IMR-90 (cell line): Measurements from ENCODE around the gene TBCA. TPM values are rescaled to one million over a fixed set of nuclear protein-coding genes. Genes with fewer than 3 reads are reported as not detected.

ENCODE experiments used
- ATAC-seq: fragments of 200-7000 bp; cut with Tn5 transposase; 2 replicates; pipeline ENCODE4 v1.9.1; 2020; ENCODE audit warnings: low read depth, mild to moderate bottlenecking, moderate library complexity
- BruUV-seq: library from RNA; stranded (reverse); fragments of 400-500 nt; replicated peaks from 2 replicates; lab custom pipeline; 2021; lab: Mats Ljungman, UMichigan
- CTCF ChIA-PET: fragments of 300-600 bp; formaldehyde crosslinking; extraction: SDS; loops from one replicate; lab custom pipeline; 2021; ENCODE audit warnings: antibody characterized with exemption; lab: Yijun Ruan, JAX
- POLR2A ChIA-PET: fragments of 300-600 bp; sonication (Branson Sonifier 250); formaldehyde crosslinking; loops from one replicate; lab custom pipeline; 2022; ENCODE audit warnings: antibody characterized with exemption; ENCODE audit not compliant: unreplicated experiment; lab: Charles Lee
- DNase-seq: peaks from one replicate; pipeline ENCODE4 v3.0.0; 2013
- H2AFZ ChIP-seq: replicated peaks from 2 replicates; pipeline ENCODE3; 2013; ENCODE audit warnings: low read length, mild to moderate bottlenecking; ENCODE audit not compliant: poor library complexity
- H2AK5ac ChIP-seq: 2 replicates; pipeline ENCODE4 v1.6.1; 2013; ENCODE audit warnings: low read depth, low read length, inconsistent platforms
- H2AK9ac ChIP-seq: replicated peaks from 2 replicates; pipeline ENCODE3; 2013; ENCODE audit warnings: mild to moderate bottlenecking, low read depth, low read length, moderate library complexity; ENCODE audit not compliant: poor library complexity
- H2BK120ac ChIP-seq: 2 replicates; pipeline ENCODE4 v1.6.1; 2013; ENCODE audit warnings: low read depth, low read length, inconsistent platforms
- H2BK15ac ChIP-seq: 3 replicates; pipeline ENCODE4 v1.6.1; 2013; ENCODE audit warnings: low read depth, low read length, inconsistent platforms
- H2BK20ac ChIP-seq: 2 replicates; pipeline ENCODE4 v1.6.1; 2013; ENCODE audit warnings: low read depth, mild to moderate bottlenecking, inconsistent platforms, low read length, moderate library complexity
- H2BK5ac ChIP-seq: 2 replicates; pipeline ENCODE4 v1.6.1; 2013; ENCODE audit warnings: mild to moderate bottlenecking, low read depth, low read length, inconsistent platforms; ENCODE audit not compliant: poor library complexity, severe bottlenecking
- H3K14ac ChIP-seq: replicated peaks from 2 replicates; pipeline ENCODE4 v1.6.1; 2013; ENCODE audit warnings: low read depth, low read length, inconsistent platforms
- H3K18ac ChIP-seq: 2 replicates; pipeline ENCODE4 v1.6.1; 2013; ENCODE audit warnings: low read depth, low read length, control low read depth
- H3K23ac ChIP-seq: 2 replicates; pipeline ENCODE4 v1.6.1; 2013; ENCODE audit warnings: low read depth, low read length, inconsistent platforms
- H3K27ac ChIP-seq: 2 replicates; pipeline ENCODE4 v1.5.1; 2013; ENCODE audit warnings: mild to moderate bottlenecking, control low read depth, low read length; ENCODE audit not compliant: insufficient read depth
- H3K27me3 ChIP-seq: 2 replicates; pipeline ENCODE4 v1.6.1; 2013; ENCODE audit warnings: low read length; ENCODE audit not compliant: control insufficient read depth, insufficient read depth
- H3K36me3 ChIP-seq: 2 replicates; pipeline ENCODE4 v1.6.1; 2013; ENCODE audit warnings: low read length, mixed read lengths; ENCODE audit not compliant: control insufficient read depth, insufficient read depth
- H3K4ac ChIP-seq: 2 replicates; pipeline ENCODE4 v1.6.1; 2013; ENCODE audit warnings: low read depth, low read length, inconsistent platforms
- H3K4me1 ChIP-seq: 2 replicates; pipeline ENCODE4 v1.6.1; 2013; ENCODE audit warnings: low read length, mixed read lengths; ENCODE audit not compliant: control insufficient read depth, insufficient read depth
- H3K4me2 ChIP-seq: 2 replicates; pipeline ENCODE4 v1.6.1; 2013; ENCODE audit warnings: low read depth, mild to moderate bottlenecking, control low read depth, low read length, moderate library complexity
- H3K4me3 ChIP-seq: 2 replicates; pipeline ENCODE4 v1.5.1; 2013; ENCODE audit warnings: low read depth, mild to moderate bottlenecking, control low read depth, low read length, moderate library complexity; ENCODE audit not compliant: insufficient read depth
- H3K56ac ChIP-seq: 2 replicates; pipeline ENCODE4 v1.6.1; 2013; ENCODE audit warnings: low read length, inconsistent platforms; ENCODE audit not compliant: insufficient read depth; ENCODE audit errors: extremely low read depth
- H3K79me1 ChIP-seq, 2 experiments: 2 replicates each; pipeline ENCODE4 v1.6.1; 2013; ENCODE audit warnings: low read length in 2 of 2, inconsistent platforms in 1 of 2, low read depth in 1 of 2
- H3K9ac ChIP-seq: 2 replicates; pipeline ENCODE4 v1.6.1; 2013; ENCODE audit warnings: low read depth, low read length, control low read depth
- H3K9me1 ChIP-seq: 2 replicates; pipeline ENCODE4 v1.6.1; 2013; ENCODE audit warnings: low read length, inconsistent platforms; ENCODE audit not compliant: insufficient read depth
- H3K9me3 ChIP-seq: 2 replicates; pipeline ENCODE4 v1.6.1; 2013; ENCODE audit warnings: low read length; ENCODE audit not compliant: control insufficient read depth, insufficient read depth
- H4K20me1 ChIP-seq: 2 replicates; pipeline ENCODE4 v1.6.1; 2013; ENCODE audit warnings: low read length, inconsistent platforms; ENCODE audit not compliant: insufficient read depth
- H4K5ac ChIP-seq: 2 replicates; pipeline ENCODE4 v1.6.1; 2013; ENCODE audit warnings: mild to moderate bottlenecking, low read depth, low read length, control low read depth
- H4K8ac ChIP-seq, 2 experiments: 2 replicates each; pipeline ENCODE4 v1.6.1; 2013; ENCODE audit warnings: low read depth in 2 of 2, low read length in 2 of 2, control low read depth in 1 of 2, inconsistent platforms in 1 of 2
- H4K91ac ChIP-seq: 2 replicates; pipeline ENCODE4 v1.6.1; 2013; ENCODE audit warnings: low read depth, low read length, inconsistent platforms; ENCODE audit not compliant: insufficient read depth
- CEBPB ChIP-seq: IDR thresholded peaks from 2 replicates; pipeline ENCODE4 v1.6.1; 2012; ENCODE audit warnings: low read depth, low read length, improper control_type of control experiment
- POLR2A ChIP-seq: IDR thresholded peaks from 2 replicates; pipeline ENCODE4 v1.6.1; 2012; ENCODE audit warnings: mild to moderate bottlenecking, low read depth, low read length
- RFX5 ChIP-seq: IDR thresholded peaks from 2 replicates; pipeline ENCODE4 v1.8.0; 2012; ENCODE audit warnings: low read depth, mild to moderate bottlenecking, low read length, moderate library complexity
- WGBS, 2 experiments: methylation state at CpG; one replicate each; pipeline versions ENCODE4 v1.1.5 to v1.1.7; 2013; ENCODE audit warnings: missing lambda C conversion rate in 2 of 2; ENCODE audit not compliant: insufficient read length in 1 of 2; ENCODE audit errors: extremely low coverage in 2 of 2; 5-methylcytosine and 5-hydroxymethylcytosine counted together
- dilution Hi-C: fragments of 300-500 bp; cut with HindIII; formaldehyde crosslinking; loops from one replicate; pipeline ENCODE4 v1.14.3; 2018; ENCODE audit warnings: low sequenced_read_pairs; ENCODE audit not compliant: unreplicated experiment
- in situ Hi-C: fragments of 300-500 bp; cut with MboI; formaldehyde crosslinking; loops from 3 replicates; pipeline ENCODE4 v1.14.3; 2019; ENCODE audit warnings: low sequenced_read_pairs, inconsistent platforms, mixed read lengths
- intact Hi-C: fragments of 100-400 bp; cut with micrococcal nuclease; formaldehyde crosslinking; loops from 2 replicates; pipeline ENCODE4 v1.10.0; 2022
- polyA plus RNA-seq, 3 experiments: library from polyadenylated mRNA; depleted of rRNA; stranded (reverse); fragments of >200 nt; gene quantifications; 2 replicates each; pipeline ENCODE4 v1.2.3, GENCODE V29; 2012; ENCODE audit warnings: low replicate concordance in 1 of 3
- total RNA-seq: library from RNA; depleted of rRNA; stranded (reverse); fragments of >200 nt; gene quantifications from 2 replicates; pipeline ENCODE4 v1.2.3, GENCODE V29; 2012

TBCA gene
- total and polyA plus RNA-seq, 2 of the 4 experiments (the other 2 are of a cell fraction) = 6.1 to 137 TPM

DNA sequence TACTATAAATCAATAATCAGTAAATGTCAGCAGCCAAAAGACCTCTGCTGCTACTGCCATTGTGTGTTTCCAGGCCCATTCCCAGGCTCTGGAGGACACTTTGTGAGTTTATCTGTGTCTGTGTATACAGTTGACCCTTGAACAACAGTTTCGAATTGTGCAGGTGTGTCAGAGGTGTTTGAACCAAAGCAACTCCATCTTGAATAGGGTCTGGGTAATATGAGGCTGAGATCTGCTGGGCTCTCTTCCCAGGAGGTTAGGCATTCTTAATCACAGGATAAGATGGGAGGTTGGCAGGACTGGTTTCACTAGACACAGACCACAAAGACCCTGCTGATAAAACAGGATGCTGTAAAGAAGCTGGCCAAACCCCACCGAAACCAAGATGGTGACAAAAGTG lies 2.3 kb upstream of the TBCA start:
- no peak overlapping the region for H3K9ac ChIP-seq
- H4K20me1 ChIP-seq = peaks cover 22% of the 10 kb centered on the region
- H2AK9ac ChIP-seq = no peak overlapping the region
- DNase-seq (no peak), ATAC-seq (no peak)
- POLR2A ChIA-PET = no interaction called here
- no CpG with 5 or more reads among the region's 2 CpGs for WGBS, 2 experiments
- no peak overlapping the region for H4K8ac ChIP-seq
- H3K27me3 ChIP-seq = 0 out of 2 replicates have a peak, but pooled peaks cover 2% of the 10 kb centered on the region
- BruUV-seq = no TSS peak
- CTCF ChIA-PET = no interaction called here
- H3K4ac ChIP-seq = no peak overlapping the region
- H3K56ac ChIP-seq = no peak overlapping the region
- H3K27ac ChIP-seq = no peak overlapping the region
- no peaks in the 10 kb centered on the region for H3K9me3 ChIP-seq
- no peak overlapping the region for H2AFZ ChIP-seq
- TF ChIP-seq POLR2A (no peak), RFX5 (no peak), CEBPB (no peak)
- H3K23ac ChIP-seq = no peak overlapping the region
- H3K4me3 ChIP-seq = no peak overlapping the region
- no peak overlapping the region for H2BK15ac ChIP-seq
- H3K9me1 ChIP-seq = 0 out of 2 replicates have a peak, but pooled peaks cover 3% of the 10 kb centered on the region
- H2BK120ac ChIP-seq = no peak overlapping the region
- dilution Hi-C loops (no loop called here), in situ Hi-C loops (no loop called here), intact Hi-C loops (loop anchor here (5.0 to 10.0 kb wide), 2 partner anchors 229 to 1456 kb away; partner anchors contain the start of gene JMY)
- no peak overlapping the region for H4K91ac ChIP-seq
- H3K79me1 ChIP-seq = peaks cover 7 to 21% of the 10 kb centered on the region in 2 experiments; a peak in 3 of 4 replicates
- H2BK20ac ChIP-seq = no peak overlapping the region
- no peak overlapping the region for H3K14ac ChIP-seq
- H3K4me2 ChIP-seq = no peak overlapping the region
- H4K5ac ChIP-seq = no peak overlapping the region
- H2BK5ac ChIP-seq = no peak overlapping the region
- H3K4me1 ChIP-seq = peaks cover 5% of the 10 kb centered on the region; the same call in 1 of the 2 replicates
- H2AK5ac ChIP-seq = no peak overlapping the region
- no peaks in the 10 kb centered on the region for H3K36me3 ChIP-seq
- no peak overlapping the region for H3K18ac ChIP-seq
